WTC11 (cell line): Measurements from ENCODE around the gene NTF3.

Experiments used
- AFF4 ChIP-seq: sonication (generic); formaldehyde crosslinking; IDR thresholded peaks from 2 replicates; pipeline ENCODE4 v1.8.1; 2023; ENCODE audit warnings: mild to moderate bottlenecking, missing genetic modification reagents, borderline replicate concordance
- CTCF ChIP-seq: fragments of 200-600 bp; IDR thresholded peaks from 2 replicates; pipeline ENCODE4 v1.8.0; 2022; ENCODE audit warnings: antibody characterized with exemption
- FOXJ3 ChIP-seq: sonication (generic); formaldehyde crosslinking; IDR thresholded peaks from 2 replicates; pipeline ENCODE4 v1.9.0; 2021; ENCODE audit warnings: missing genetic modification reagents, mild to moderate bottlenecking, borderline replicate concordance
- FOXK1 ChIP-seq: sonication (generic); formaldehyde crosslinking; IDR thresholded peaks from 2 replicates; pipeline ENCODE4 v1.8.0; 2022; ENCODE audit warnings: mild to moderate bottlenecking, moderate library complexity, missing genetic modification reagents
- MYBL2 ChIP-seq: sonication (generic); formaldehyde crosslinking; IDR thresholded peaks from 2 replicates; pipeline ENCODE4 v1.8.1; 2023; ENCODE audit warnings: mild to moderate bottlenecking, moderate library complexity, missing genetic modification reagents
- SMAD4 ChIP-seq: sonication (generic); formaldehyde crosslinking; IDR thresholded peaks from 2 replicates; pipeline ENCODE4 v1.8.0; 2022; ENCODE audit warnings: mild to moderate bottlenecking, missing genetic modification reagents
- ZNF121 ChIP-seq: sonication (generic); formaldehyde crosslinking; IDR thresholded peaks from 2 replicates; pipeline ENCODE4 v1.8.0; 2023; ENCODE audit warnings: missing genetic modification reagents

- TF ChIP-seq FOXK1 (CRISPR knock-in tag) (no peak), MYBL2 (CRISPR knock-in tag) (no peak), CTCF (no peak), ZNF121 (CRISPR knock-in tag) (no peak), AFF4 (CRISPR knock-in tag) (no peak), SMAD4 (CRISPR knock-in tag) (no peak), FOXJ3 (no peak)
These were observed 28.9 kb downstream of the NTF3 start for GRCh38 chr12:5460817-5461216.
